ENCODE measurements around the gene BIN1.
A peak's percentile ranks its signal among the peaks of the same experiment; 100 is the strongest.

The BIN1 gene, protein sequence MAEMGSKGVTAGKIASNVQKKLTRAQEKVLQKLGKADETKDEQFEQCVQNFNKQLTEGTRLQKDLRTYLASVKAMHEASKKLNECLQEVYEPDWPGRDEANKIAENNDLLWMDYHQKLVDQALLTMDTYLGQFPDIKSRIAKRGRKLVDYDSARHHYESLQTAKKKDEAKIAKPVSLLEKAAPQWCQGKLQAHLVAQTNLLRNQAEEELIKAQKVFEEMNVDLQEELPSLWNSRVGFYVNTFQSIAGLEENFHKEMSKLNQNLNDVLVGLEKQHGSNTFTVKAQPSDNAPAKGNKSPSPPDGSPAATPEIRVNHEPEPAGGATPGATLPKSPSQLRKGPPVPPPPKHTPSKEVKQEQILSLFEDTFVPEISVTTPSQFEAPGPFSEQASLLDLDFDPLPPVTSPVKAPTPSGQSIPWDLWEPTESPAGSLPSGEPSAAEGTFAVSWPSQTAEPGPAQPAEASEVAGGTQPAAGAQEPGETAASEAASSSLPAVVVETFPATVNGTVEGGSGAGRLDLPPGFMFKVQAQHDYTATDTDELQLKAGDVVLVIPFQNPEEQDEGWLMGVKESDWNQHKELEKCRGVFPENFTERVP

DNA sequence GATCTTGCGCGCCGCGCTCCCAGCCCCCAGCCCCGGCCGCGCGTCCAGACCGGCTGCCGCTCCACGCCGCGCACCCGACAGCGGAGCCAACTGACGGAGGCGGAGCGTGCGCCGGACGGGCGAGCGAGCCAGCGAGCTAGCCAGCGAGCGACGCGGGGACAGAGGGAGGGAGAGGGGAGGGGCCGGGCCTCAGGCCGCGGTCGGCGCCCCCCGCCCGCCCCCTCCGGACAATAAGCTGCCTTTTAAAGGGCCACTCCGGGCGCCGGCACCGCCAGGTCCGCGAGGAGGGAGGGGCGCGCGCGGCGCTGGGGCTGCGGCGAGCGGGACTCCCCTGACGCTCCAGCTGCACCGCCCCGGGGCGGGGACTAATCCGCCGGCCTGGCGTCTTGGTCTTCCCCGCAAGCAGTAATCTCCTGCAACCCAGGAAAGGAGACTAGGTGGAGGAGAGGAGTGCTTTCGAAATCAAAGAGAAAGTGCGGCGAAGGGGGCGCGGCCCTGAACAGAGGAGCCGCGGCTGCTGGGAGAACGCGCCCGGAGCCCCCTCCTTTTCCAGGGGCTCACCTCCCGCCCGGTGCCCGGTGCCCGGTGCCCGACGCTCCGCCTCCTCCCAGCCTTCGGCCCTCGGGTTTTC, at the start of gene BIN1:
BIN1 (minus strand) TSS at position 164 of the 631 bp plus-strand sequence. CDS start 211 bp downstream, outside the sequence.
- DNase-seq (ENCODE audit: low read depth in 2 of 2, low spot score in 1 of 2), result peak; percentile 22 to 49

- no peak for DNase-seq (ENCODE audit: low read depth in 2 of 2, low spot score in 1 of 2)
These were observed 49.0 kb upstream of the BIN1 start for GRCh38 chr2:127155947-127156346.

DNA sequence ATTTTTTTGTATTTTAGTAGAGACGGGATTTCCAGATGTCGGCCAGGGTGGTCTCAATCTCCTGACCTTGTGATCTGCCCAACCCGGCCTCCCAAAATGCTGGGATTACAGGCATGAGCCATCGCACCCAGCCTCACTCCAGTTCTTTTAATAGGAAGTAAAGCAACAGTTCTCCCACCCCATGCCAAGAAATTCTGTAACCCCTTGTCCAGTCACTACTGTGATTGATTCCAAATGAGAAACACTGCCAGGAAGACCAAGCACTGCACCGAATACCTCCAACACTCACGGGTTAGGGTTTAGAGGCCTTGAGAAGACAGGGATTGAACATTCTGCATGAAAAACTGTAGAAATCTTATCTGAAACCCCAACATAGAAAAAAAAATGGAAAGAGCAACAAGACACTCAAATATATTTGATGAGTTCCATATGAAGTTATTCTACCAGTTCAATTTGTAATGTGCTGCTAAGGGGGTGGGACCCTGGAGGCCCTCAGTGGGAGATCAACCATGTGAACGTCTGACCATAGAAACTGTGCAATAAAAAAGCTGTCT, 48.2 kb upstream of the BIN1 start:
- no peak for DNase-seq (ENCODE audit: low read depth in 2 of 2, low spot score in 1 of 2)

DNA sequence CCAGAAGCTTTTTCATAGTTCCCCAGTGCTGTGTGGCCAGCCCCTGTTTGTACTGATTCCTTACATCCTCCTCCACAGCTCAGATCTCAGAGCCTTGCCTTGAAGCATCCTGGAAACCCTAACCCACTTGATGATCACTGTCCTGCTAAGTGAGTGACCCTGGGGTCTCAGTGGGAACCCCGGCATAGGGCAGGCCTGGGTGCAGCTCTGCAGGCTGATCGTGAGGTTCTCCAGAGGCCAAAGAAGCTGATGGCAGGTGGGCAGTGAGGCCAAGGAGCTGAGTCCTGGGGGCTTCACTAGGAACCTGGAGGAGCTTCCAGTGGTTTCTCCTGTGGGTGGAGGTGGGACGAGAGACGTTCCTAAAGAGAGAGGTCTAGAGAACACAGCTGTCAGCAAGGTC, 47.4 kb upstream of the BIN1 start:
- DNase-seq (ENCODE audit: low read depth in 2 of 2, low spot score in 1 of 2), result no peak

DNA sequence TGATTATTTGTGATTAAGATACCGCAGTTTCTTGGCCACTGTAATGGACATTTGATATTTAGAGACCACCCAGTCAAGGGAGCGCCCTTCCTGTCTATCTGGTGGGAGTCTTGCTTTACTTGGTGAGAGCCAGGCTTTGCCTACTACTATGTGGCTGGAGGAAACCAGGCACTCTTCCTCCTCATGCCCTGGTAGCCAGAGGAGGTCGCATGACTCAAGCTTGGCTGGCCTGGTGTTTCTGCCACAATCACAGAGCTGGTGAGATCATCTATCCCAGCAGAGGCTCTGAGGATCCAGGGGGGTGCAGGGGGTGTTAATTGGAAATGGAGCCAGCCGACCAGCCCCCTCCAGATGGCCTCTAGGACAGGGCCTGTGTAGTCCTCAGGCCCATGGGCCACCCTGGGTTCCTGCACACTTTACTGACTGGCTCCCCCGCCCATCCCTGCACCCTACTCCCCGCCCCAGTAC, 46.8 kb upstream of the BIN1 start:
- no peak for DNase-seq (ENCODE audit: low read depth in 2 of 2, low spot score in 1 of 2)

DNA sequence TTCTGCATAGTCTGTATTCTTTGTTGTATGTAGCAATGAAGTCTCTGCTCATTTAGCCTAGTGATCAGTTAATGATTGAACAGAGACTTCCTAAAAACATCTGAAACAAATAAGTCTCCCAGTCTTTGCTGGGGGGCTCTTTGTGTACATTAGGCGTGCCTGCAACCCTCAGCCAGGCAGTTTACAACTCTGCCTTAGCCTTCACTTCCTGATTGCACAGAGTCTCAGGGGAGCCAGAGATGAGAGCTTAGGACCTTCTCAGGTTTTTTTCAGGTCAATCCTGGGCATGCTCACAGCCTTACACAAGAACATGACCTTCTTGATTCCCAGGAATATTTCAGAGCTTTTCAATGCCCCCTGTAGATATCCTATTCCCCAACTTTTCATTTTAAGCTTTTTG, 44.0 kb upstream of the BIN1 start:
- DNase-seq (ENCODE audit: low read depth in 2 of 2, low spot score in 1 of 2), result no peak

DNA sequence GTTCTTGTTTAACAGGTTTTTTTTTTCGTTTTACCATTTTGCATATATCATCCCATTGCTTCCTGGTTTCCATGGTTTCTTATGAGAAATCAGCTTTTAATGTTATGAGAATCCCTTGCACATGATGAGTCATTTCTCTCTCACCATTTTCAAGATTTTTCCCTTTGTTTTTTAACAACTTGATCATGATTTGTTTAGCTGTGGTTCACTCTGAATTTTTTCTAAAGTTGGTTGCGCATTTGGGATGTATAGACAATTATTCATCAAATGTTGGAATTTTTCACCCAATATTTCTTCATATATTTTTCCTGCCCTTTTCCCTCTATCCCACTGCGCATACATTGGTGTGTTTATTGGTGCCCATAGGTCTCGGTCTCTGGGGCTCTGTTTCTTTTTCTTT, 42.4 kb upstream of the BIN1 start:
- no peak for DNase-seq (ENCODE audit: low read depth in 2 of 2, low spot score in 1 of 2)

DNA sequence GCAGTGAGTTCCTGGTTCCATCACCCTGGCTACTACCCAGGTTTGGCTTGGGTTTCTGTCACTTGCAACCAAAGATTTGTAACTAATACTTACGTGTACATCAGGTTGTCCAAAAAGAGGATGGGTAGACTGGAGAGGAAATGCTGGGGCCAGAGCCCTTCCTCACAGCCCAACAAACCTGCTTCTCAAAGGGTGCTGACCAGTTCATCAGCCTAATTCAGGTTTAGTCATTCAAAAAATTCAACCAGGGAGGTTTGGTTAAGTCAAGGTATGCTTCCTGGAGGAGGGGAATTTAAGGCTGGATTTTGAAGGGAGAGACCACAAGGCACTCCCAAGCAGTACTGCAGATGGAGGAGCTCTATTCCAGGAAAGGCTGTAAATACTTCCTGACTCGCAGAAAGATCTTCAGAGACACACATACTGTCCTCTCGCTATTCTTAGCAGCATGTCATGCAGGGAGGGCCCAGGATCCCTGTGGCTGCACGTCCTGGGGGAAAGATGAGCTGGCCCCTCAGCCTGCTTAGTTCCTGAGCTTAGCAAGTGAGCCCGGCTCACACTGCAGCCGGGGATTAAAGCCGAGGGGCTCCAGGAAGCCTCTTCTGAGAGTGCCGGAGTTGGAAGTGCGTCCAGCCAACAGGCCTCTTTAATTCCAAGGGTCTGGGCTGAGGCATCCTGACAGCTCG, 40.0 kb upstream of the BIN1 start:
- DNase-seq (ENCODE audit: low read depth in 2 of 2, low spot score in 1 of 2), result no peak

GRCh38 chr2:127146071-127146725, 39.2 kb upstream of the BIN1 start:
- DNase-seq (ENCODE audit: low read depth in 2 of 2, low spot score in 1 of 2), result no peak

DNA sequence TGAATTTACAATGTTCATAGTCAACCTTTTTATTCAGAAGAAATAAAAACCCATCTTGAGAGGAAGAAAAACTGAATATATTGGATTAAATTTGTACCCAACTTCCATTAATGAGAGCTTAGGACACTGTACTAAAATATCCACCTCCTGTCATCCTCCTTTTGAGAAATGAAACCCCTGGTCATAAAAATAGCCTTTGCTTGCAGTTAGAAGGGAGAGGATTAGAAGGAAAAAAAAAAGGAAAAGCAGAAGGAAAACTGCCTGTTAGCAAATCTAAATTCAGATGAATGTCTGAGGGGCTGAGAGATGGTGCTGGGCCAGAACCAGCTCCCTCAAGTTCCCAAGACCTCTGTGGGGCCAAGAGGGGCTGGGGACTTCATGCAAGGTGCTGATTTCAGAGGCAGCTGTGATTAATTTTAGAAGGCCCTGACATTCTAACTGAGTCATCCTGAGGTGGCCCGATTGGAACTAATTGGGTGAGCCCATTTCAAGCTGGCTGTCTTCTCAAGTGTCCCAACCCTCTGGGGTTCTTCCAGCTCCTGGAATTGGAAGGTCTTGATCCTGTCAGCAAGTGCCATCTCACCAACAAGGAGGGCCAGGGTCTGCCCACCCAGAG, 38.4 kb upstream of the BIN1 start:
- no peak for DNase-seq (ENCODE audit: low read depth in 2 of 2, low spot score in 1 of 2)

DNA sequence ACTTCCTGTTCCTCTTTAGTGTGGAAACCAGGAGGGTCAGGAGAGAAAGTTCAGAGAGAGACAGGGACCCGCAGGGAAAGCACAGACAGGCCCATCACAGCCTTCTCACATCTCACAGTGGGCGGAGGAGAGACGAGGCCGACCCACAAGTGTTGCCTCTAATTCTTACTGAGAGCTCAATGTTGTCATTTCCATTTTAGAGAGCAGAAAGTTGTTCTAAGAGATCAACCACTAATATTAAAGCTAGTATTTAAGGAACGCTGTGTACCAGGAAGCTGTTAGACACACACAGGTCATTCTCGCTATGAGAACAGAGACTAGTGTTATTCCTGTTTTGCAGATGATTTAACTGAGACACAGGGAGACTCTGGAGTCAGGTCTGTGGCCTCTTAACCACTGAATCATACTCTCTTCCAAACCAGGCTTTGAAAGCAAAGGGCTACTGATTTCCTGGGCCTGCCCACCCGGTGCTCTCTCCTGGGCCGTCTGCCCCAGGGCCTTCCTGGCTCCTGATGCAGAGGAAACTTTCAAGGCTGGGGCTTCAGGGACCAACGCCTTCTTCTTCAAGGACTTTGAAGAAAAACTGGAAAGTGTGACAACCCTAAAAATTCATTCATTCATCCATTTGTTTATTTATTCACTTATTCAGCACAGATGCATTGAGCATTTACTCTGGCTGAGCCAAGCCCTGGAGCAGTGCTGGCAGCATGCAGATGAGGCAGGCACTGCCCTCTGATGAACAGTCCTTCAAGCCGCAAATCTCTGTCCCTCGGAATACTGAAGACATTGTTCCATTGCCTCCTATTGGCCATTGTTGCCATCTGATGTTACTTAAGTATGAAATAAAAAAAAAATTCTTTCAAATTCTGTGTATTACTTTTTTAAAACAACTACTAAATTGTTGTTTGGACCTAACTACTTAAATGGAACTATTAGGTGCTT, 37.2 kb upstream of the BIN1 start:
- no peak for DNase-seq (ENCODE audit: low read depth in 2 of 2, low spot score in 1 of 2)

DNA sequence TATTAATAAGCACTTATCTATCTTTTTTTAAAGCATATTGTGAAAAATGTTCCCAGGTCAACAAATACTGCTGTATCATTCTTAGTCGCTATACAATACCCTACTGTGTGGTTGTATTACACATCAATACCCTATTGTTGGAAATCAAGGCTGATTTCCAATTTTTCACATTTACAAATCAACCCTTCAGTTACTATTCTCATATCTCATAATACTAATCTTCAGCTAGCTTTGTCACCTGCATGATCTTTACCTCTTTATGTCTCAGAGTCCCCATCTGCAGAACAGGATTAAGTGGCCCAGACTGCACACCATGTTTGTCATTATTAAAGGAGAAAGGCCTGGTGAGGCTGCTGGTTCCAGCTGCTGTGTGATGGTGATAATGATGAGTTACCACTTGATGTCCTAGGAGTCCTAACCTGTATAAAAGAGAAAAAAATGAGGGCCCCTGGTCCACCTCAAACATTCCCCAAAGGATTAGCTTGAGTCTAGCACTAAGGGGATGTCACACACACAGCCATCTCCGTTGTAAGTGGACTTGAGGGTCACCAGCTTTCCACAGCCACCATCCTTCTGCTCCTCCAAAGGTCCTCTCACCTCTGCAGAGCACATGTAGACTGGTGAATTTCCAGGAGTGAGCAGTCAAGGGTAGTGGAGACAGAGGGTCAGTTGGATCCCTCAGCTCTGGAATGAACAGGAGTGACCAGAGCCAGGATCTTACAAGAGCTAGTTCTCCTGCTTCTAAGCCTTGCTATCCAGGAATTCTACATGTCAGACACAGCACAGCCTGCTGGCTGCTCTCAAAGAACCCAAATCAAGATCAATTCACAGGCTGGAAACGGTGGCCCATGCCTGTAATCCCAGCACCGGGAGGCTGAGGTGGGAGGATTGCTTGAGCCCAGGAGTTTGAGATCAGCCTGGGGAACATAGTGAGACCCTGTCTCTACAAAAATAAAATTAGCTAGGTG, 36.0 kb upstream of the BIN1 start:
- DNase-seq (ENCODE audit: low read depth in 2 of 2, low spot score in 1 of 2), result no peak

GRCh38 chr2:127140538-127140937, 33.6 kb upstream of the BIN1 start:
- no peak for DNase-seq (ENCODE audit: low read depth in 2 of 2, low spot score in 1 of 2)

DNA sequence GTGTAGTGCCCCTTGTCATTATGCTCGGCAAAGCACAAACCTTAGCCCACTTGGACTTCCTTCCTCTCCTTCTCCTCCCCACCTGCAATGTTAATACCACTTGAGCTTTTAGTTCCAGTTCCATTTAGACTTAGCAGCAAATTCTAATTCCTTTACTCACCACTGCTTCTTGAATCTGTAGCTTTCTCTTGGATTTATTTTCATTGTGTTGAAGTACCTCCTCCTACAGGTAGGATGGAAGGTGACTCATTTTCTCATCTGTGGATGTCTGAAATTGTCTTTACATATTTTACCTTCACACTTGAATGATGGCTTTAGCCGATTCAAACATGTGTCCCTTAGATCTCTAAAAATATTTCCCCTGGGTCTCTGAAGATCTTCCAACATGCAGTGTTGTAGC, 32.8 kb upstream of the BIN1 start:
- no peak for DNase-seq (ENCODE audit: low read depth in 2 of 2, low spot score in 1 of 2)

DNA sequence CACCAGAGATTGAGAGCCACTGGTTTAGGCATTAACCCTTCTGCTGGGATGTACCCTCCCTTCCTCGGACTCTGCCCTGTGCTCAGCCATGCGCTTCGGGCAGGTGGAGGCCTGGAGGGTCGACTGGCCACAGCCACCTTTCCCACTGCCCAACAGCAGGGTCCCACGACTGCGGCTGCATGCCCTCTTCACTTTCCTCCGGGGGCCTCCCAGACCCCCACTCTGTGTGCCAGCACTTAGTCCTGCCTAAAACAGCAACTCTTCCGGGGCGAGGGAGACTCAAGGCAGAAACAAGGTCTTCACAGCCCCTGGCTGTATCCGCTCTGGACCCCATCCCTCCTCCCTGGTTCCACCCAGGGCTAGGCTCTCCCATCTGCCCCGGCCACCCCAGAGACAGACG, 31.3 kb upstream of the BIN1 start:
- no peak for DNase-seq (ENCODE audit: low read depth in 2 of 2, low spot score in 1 of 2)

DNA sequence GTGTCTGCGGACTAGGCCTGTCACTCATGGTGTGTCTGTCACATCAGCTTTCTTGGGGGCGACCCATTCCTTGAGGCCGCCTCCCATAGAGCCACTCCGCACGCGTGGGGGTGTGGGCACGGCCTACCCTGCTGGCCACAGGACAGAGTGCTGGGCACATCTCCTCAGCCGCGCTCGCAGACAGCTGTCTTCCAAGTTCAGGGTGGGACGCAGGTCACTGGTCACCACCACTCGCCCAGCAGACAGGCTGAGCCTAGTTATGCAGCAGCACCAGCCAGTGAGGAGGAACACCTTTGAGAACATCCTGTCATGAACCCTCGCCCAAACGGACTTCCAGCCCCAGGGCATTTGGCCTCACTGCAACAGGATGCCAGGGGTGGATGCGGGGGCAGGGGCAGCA, 30.8 kb upstream of the BIN1 start:
- no peak for DNase-seq (ENCODE audit: low read depth in 2 of 2, low spot score in 1 of 2)

GRCh38 chr2:127137225-127137624, 30.3 kb upstream of the BIN1 start:
- no peak for DNase-seq (ENCODE audit: low read depth in 2 of 2, low spot score in 1 of 2)
